ENCODE data around the gene MPND. TPM values are rescaled to one million over a fixed set of nuclear protein-coding genes. Genes with fewer than 3 reads are reported as not detected.
A peak's percentile ranks its signal among the peaks of the same experiment; 100 is the strongest.

The MPND gene
- total RNA-seq, 2 experiments from 2014 or later, result 10.3 to 11.0 TPM

DNA sequence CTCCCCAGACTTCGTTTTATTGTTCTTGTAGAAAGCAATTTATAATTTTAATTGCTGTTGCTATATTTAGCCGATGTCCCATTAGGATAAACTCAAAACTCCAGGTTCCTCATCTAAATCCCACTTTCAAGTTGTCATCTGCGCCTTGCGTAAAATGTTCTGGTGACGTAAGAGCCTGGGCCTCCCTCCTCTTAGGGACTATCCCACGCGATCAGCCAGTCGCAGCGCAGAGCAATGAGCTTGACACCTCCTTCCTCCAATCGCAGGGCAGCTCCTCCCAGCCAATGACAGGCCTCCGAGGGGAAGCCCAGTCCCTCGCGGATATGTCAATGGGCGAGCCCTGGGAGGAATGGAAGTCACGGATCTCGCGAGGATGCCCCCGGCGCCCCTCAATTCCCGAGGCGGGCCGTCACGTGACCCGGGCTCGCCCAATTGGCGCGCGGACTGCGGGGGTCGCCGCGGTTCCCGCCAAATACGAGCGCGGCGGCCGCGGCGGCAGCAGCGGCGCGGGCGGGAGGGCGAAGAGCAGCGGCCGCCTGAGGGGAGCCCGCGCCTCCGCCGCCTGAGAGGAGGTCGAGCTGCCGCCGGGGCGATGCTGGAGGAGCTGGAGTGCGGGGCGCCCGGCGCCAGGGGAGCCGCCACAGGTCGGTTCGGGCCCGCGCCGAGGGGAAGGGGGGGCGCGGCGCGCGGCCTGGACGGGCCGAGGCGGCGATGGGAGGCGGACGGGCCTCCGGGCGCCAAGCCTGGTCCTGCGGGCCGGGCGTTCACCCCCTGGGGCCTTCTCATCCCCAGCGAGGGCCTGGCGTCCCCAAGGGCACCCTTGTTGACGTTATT lies 59.0 kb downstream of the MPND start, which contains the start of gene CHAF1A:
CHAF1A (plus strand) TSS at position 470 of the 834 bp plus-strand sequence; CDS start at position 593, 123 bp downstream.
- DNase-seq (peak; percentile 95 to 100 (median 98)), ATAC-seq (ENCODE audit: poor library complexity) (peak; percentile 90)
- Mint-ChIP-seq H3K4me1 (ENCODE audit: low read depth) (peaks cover 56% of the 10 kb centered on the region), H3K36me3 (ENCODE audit: low read depth) (peaks cover 16% of the 10 kb centered on the region), H3K27me3 (no peaks in the 10 kb centered on the region), H3K9me3 (no peaks in the 10 kb centered on the region), H3K4me3 (peak within 1 kb of the TSS; percentile 91), H3K27ac (peak within 1 kb of the TSS; percentile 95)
- Histone ChIP-seq H3K27ac (ENCODE audit: low read depth in 1 of 2, low read length in 2 of 2) (peak within 1 kb of the TSS; percentile 82 to 93), H3K4me1 (ENCODE audit: insufficient read depth, low read length) (peaks cover 49% of the 10 kb centered on the region), H3K4me3 (ENCODE audit: low read length) (peak within 1 kb of the TSS; percentile 85), H3K36me3 (ENCODE audit: insufficient read depth, low read length) (peaks cover 8% of the 10 kb centered on the region), H3K27me3 (ENCODE audit: control insufficient read depth in 1 of 2, insufficient read depth in 2 of 2, low read length in 2 of 2) (no peaks in the 10 kb centered on the region), H3K9me3 (ENCODE audit: control insufficient read depth in 1 of 2, insufficient read depth in 1 of 2, low read length in 2 of 2) (no peaks in the 10 kb centered on the region)
- TF ChIP-seq, protein P1, sequence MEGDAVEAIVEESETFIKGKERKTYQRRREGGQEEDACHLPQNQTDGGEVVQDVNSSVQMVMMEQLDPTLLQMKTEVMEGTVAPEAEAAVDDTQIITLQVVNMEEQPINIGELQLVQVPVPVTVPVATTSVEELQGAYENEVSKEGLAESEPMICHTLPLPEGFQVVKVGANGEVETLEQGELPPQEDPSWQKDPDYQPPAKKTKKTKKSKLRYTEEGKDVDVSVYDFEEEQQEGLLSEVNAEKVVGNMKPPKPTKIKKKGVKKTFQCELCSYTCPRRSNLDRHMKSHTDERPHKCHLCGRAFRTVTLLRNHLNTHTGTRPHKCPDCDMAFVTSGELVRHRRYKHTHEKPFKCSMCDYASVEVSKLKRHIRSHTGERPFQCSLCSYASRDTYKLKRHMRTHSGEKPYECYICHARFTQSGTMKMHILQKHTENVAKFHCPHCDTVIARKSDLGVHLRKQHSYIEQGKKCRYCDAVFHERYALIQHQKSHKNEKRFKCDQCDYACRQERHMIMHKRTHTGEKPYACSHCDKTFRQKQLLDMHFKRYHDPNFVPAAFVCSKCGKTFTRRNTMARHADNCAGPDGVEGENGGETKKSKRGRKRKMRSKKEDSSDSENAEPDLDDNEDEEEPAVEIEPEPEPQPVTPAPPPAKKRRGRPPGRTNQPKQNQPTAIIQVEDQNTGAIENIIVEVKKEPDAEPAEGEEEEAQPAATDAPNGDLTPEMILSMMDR (IDR thresholded peaks at IDR 0.05), result no peak
- intact Hi-C loops (cut with DNase I, micrococcal nuclease), result loop anchor here (1.0 to 10.0 kb wide), 13 partner anchors 55 to 1222 kb away; partner anchors contain the start of genes UBXN6 (in 2 of the 2), EEF2 (in 1 of the 2), FEM1A (in 1 of the 2) and HDGFL2 (in 1 of the 2)
- POLR2A ChIA-PET, result interaction anchor here (0.5 to 3.3 kb wide), 13 partner anchors 22 to 1318 kb away, joined by 3 to 33 read pairs (median 5); partner anchors contain the start of genes CATSPERD, DPP9, EEF2 and FEM1A
- CTCF ChIA-PET, result interaction anchor here (1.3 to 3.2 kb wide), 3 partner anchors 34 to 155 kb away, joined by 3 to 63 read pairs (median 4); partner anchors contain the start of gene YJU2

DNA sequence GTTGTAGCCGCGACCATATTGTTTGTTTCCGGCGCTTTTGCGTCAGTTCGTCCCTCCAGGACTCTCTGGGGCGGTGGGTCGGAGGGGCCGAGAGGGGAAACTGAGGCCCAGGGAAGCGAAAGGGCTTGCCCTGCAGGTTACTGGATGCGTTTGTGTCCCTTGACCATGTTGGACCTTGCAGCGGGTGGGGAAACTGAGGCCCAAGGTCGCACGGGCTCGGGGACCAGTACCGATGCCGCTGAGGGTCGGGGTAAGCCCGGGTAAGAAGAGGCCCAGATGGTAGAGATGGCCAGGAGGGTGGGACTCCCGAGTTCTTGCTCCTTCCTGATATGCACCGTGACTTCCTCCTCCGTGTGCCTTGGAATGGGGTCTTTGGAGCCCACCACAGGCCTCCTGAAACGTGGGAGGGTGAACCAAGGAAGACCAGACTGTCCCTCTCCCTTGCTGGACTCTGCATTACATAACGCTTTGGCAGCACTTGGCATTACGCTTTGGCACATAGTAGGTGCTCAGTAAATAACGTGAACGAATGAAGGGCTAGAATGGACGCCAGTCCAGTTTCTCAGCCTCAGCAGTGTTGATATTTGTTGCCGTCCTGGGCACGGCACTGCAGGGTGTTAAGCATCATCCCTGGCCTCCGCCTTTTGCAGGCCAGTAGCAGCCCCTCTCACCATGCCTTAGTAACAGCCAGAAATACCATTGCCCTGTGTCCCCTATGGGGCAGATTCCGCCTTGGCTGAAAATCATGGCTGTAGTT lies 59.8 kb downstream of the MPND start:
- no peaks in the 10 kb centered on the region for H3K27me3 ChIP-seq (ENCODE audit: control insufficient read depth in 1 of 2, insufficient read depth in 2 of 2, low read length in 2 of 2)
- ChIA-PET CTCF (interaction anchor here (1.3 to 3.2 kb wide), 2 partner anchors 34 to 35 kb away, joined by 3 to 63 read pairs; no protein-coding TSS in a partner anchor), POLR2A (interaction anchor here (0.8 to 3.3 kb wide), 4 partner anchors 33 to 135 kb away, joined by 3 to 33 read pairs (median 22); partner anchors contain the start of genes HDGFL2 and MPND)
- H3K4me3 Mint-ChIP-seq, result peak overlapping the region; percentile 86
- no peaks in the 10 kb centered on the region for H3K9me3 ChIP-seq (ENCODE audit: control insufficient read depth in 1 of 2, insufficient read depth in 1 of 2, low read length in 2 of 2)
- peaks cover 52% of the 10 kb centered on the region for H3K4me1 Mint-ChIP-seq (ENCODE audit: low read depth)
- H3K27me3 Mint-ChIP-seq, result no peaks in the 10 kb centered on the region
- peak overlapping the region; percentile 85 for H3K4me3 ChIP-seq (ENCODE audit: low read length)
- peak overlapping the region; percentile 69 for H3K27ac Mint-ChIP-seq
- peak overlapping the region in 1 of 2 donors; percentile 41 for H3K27ac ChIP-seq (ENCODE audit: low read depth in 1 of 2, low read length in 2 of 2)
- H3K4me1 ChIP-seq (ENCODE audit: insufficient read depth, low read length), result peaks cover 41% of the 10 kb centered on the region
- TF ChIP-seq, protein P1 (IDR thresholded peaks at IDR 0.05), result no peak
- DNase-seq, result no peak
- intact Hi-C loops (cut with DNase I, micrococcal nuclease), result loop anchor here (2.0 to 10.0 kb wide), 8 partner anchors 54 to 1222 kb away; partner anchors contain the start of genes EEF2 (in 1 of the 2), FEM1A (in 1 of the 2), MPND (in 1 of the 2) and PIAS4 (in 1 of the 2)
- H3K36me3 Mint-ChIP-seq (ENCODE audit: low read depth), result peaks cover 16% of the 10 kb centered on the region
- H3K36me3 ChIP-seq (ENCODE audit: insufficient read depth, low read length), result peaks cover under 1% of the 10 kb centered on the region
- no peaks in the 10 kb centered on the region for H3K9me3 Mint-ChIP-seq
- ATAC-seq (ENCODE audit: poor library complexity), result no peak

DNA sequence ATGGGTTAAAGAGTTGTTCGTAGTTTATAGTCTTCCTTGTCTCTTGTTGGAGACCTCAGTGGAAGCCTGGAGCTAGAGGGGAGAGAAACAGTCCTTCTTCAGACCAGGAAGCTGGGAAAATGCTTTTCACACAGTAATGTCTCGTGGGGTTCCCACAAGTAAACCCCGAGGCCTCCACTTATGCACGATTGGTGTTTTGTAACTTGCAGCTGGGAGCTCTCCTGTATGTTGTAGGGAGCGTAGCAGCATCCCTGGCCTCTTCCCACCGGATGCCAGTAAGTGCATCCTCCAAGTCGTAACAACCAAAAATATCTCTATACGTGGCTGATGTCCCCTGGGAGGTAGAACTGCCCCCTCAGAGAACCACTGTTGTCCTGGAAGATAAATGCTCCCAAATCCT lies 62.6 kb downstream of the MPND start:
- no peaks in the 10 kb centered on the region for H3K27me3 Mint-ChIP-seq
- intact Hi-C loops (cut with DNase I, micrococcal nuclease), result loop anchor here in 1 of 2 experiments (10.0 kb wide), 2 partner anchors 389 to 1219 kb away; partner anchors contain the start of genes FEM1A, SAFB and SAFB2
- CTCF ChIA-PET, result no interaction called here
- H3K27ac ChIP-seq (ENCODE audit: low read depth in 1 of 2, low read length in 2 of 2), result no peak overlapping the region
- no peaks in the 10 kb centered on the region for H3K27me3 ChIP-seq (ENCODE audit: control insufficient read depth in 1 of 2, insufficient read depth in 2 of 2, low read length in 2 of 2)
- no peak for DNase-seq
- H3K4me3 Mint-ChIP-seq, result peak overlapping the region; percentile 63
- H3K9me3 ChIP-seq (ENCODE audit: control insufficient read depth in 1 of 2, insufficient read depth in 1 of 2, low read length in 2 of 2), result no peaks in the 10 kb centered on the region
- POLR2A ChIA-PET, result no interaction called here
- H3K27ac Mint-ChIP-seq, result no peak overlapping the region
- H3K36me3 ChIP-seq (ENCODE audit: insufficient read depth, low read length), result peaks cover 7% of the 10 kb centered on the region
- H3K4me1 Mint-ChIP-seq (ENCODE audit: low read depth), result peaks cover 29% of the 10 kb centered on the region
- peaks cover 16% of the 10 kb centered on the region for H3K36me3 Mint-ChIP-seq (ENCODE audit: low read depth)
- TF ChIP-seq, protein P1 (IDR thresholded peaks at IDR 0.05), result no peak
- no peak for ATAC-seq (ENCODE audit: poor library complexity)
- H3K4me1 ChIP-seq (ENCODE audit: insufficient read depth, low read length), result peaks cover 19% of the 10 kb centered on the region
- no peaks in the 10 kb centered on the region for H3K9me3 Mint-ChIP-seq
- no peak overlapping the region for H3K4me3 ChIP-seq (ENCODE audit: low read length)
